Activated CD8-positive, alpha-beta memory T cell treated with anti-CD3 and anti-CD28 coated beads for 4 hours (primary cell): ENCODE measurements around the gene MAFB.

ENCODE experiments used
- DNase-seq, 2 donors: peaks; one replicate each; pipeline ENCODE4 v3.0.0-alpha.2; 2020; ENCODE audit warnings: low read depth in 2 of 2

The MAFB gene

DNA sequence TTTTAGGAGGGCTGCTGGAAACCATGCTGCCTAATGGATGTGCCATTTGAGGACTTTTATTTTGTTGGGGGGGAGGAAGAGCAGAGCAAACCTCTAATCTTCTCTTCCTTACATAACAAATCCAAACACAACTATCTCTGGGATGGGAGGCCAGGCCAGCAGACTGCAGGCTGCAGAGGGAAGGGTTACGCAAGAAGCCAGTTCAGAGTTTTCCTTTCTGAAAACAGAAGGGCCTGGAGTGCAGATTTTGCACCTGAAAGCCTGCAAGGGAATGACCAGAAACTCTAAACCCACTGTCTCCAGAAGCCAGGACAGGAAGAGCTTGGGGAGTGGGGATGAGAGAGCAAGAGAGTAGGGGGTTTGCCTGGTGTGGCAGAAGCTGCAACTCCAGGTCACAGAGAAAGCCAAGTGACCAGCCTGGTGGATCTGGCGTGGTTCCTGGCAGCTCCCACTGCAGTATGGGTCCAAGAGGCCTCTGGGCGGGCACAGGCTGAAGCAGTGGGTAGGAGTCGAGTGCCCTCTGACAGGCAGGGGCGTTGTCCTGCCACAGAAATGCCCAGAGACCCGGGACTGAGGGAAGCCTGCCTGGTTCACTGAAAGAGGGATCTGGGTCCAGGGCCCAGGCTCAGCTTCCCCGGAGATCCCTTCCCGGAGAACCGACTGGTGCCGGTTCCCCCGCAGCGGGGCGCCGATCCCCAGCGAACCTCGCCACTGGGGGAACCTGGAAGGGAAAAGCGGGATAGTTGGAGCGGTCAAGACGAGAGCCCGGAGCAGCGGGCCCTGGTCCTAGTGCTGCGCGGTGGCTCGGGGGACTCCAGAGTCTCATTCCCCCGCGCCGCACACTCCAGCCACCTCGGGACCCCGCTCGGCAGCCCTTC lies 6.7 kb downstream of the MAFB start:
- no peak for DNase-seq

DNA sequence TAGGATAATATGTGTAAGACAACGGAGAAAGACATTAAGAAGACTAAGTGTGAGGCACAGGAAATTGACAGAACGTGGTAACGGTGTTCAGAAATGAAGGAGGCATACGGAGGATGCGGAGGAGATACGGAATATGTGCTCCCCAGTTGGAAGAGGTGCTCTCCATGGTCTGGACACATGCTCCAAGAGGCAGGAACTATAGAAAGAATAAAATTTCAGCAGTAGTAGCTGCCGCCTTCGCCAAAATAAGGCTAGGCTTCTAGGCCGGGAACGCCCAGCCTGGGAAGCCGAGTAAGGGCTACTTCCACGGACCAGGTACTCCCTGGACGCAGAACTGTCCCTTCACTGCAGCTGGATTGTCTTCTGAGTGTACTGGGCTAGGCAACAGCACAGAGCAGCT lies 7.4 kb downstream of the MAFB start:
- no peak for DNase-seq

DNA sequence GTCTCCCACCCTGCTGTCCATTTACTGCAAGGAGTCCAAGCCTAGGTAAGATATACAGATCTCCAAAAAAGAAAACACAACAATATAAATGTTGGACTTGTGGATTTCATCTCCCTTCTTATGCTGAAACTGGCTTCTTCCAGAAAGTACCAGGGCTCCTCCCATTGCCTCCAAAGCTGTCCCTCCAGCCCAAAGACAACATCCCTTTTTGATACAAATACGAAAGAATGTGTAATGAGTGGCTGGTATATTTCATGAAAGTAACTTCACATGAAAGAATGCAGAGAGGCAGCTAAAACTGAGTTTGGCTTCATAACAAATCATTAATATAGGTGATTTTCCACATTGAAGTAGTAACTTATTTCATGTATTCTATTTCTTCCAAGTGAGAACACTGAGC lies 7.9 kb downstream of the MAFB start:
- no peak for DNase-seq

DNA sequence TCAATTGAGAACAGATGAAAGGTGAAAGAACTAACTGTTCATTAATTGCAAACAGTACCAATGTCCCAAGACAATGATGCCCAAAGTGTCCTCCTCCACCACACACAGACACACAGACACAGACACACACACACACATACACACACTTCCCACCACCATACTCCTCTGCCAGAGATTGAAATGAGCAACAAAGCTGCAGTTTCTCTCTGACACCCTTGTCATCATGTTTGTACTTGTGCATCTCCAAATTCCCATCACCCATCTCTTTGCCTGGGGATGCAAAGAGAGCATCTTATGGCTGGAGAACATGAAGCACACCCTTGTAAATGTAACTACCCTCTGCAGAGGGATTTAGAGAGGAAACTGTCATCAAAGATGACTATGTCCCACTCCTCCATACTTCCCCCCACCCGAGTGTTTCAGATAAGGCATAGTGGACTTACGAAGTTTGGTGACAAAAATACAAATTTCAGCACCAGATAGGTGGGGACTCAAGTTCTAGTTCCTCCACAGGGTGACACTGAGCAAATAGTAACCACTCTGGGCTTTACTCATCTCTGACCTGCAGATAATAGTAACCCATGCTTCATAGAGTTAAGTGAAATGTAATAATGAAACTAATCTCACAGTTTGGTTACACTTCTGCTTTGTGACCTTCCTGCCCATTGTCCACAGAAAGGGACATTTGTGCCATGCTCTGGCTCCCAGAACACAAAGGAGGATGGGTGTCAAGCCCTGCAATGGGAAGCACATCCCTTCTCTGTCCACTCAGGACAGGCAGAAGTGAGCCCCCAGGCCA lies 8.7 kb downstream of the MAFB start:
- DNase-seq = no peak

DNA sequence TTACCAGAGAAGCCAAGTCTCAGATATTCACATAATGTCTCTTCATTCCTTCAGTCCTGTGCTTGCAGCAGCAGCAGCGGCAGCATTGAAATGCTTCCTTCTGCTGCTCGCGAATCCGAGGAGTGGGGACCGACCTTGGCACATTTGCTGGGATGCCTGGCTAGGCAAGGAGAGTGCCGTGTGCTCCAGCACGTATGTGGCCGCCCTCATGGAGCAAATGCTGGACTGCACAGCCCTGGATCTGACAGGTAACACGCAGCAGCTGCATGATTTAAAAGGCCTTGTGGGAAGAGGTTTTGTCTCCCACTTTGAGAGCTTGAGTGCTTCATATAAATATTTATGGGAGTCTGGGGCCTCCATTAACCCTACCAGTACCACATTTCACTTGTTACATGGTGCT lies 9.9 kb downstream of the MAFB start:
- no peak for DNase-seq

DNA sequence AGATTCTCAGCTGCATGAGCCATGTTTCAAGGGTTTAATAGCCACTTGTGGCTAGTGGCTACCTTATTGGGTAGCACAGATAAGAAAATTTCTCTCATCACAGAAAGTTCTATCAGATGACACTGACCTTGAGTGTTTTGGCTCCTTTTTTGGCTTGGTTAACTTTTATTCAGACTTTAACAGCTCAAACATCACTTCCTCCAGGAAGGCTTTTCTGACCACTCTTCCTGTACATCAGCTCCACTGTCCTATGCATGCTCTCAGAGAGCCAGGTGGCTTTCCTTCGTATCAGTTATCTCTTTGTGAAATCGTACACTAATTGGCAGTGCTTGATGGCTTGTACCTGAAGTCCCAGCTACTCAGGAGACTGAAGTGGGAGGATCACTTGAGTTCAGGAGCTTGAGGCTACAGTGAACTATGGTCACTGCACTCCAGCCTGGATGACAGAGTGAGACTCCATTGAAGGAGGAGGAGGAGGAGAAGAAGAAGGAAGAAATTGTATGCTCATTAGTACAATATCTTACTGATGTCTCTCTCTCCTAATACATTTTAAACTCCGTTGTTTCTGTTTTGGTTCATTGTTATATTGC lies 10.7 kb downstream of the MAFB start:
- DNase-seq = no peak

DNA sequence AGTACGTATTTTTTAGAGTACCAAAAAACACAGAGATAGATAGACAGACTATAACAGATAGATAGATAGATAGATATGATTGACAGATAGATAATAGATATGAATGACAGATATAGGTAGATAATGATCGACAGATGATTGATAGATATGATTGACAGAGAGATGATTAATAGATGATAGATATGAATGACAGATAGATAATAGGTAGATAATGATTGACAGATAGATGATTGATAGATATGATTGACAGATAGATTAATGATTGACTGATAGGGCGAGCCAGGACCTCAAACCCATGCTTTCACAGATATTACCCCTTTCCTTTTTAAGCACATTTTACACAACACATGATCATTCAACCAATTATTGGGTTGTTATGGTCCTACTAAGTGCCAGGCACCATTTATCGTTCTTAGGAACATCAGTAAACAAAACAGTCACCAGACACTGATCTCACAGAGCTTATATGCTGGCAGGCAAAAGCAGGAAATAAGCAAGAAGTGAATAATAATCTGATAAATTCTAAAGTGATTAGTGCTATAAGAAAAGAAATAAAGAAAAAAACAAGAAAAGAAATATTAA lies 11.6 kb downstream of the MAFB start:
- DNase-seq = no peak

DNA sequence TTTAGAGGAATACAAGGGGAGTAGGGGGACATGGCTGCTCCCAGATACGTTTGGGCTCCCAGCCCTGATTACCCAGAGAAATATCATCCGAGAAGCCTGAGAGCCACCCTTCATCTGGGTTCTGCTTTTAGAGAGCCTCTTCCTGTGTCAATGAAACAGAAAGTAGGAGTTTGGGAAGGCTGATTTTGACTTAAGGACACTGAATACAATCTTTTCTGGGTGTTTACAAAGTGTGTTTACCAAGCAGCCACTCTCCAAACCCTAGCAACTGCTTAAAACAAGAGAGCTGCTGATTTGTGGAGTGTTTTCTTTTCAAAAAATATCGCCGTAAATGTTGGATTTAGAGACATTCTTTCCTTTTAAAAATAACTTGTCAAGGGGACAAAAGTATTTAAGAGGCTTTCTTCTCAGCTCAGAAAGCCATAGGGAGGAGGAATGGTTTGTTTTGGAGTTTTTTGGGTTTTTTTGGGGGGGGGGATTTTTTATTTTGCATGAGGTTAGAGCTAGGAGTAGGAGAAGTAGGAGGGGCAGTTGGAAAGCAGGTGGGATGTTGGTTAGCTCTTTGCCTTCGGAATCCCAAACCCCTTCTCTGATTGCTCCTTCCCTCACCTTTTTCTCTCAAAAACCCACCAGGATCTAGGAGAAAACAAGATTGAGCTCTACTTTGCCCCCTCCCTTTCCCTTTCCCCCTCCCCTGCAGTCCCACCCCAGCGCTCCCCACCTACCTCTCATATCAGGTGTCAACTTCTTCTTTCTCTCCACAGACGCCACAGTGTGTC lies 12.4 kb downstream of the MAFB start:
- DNase-seq = no peak

DNA sequence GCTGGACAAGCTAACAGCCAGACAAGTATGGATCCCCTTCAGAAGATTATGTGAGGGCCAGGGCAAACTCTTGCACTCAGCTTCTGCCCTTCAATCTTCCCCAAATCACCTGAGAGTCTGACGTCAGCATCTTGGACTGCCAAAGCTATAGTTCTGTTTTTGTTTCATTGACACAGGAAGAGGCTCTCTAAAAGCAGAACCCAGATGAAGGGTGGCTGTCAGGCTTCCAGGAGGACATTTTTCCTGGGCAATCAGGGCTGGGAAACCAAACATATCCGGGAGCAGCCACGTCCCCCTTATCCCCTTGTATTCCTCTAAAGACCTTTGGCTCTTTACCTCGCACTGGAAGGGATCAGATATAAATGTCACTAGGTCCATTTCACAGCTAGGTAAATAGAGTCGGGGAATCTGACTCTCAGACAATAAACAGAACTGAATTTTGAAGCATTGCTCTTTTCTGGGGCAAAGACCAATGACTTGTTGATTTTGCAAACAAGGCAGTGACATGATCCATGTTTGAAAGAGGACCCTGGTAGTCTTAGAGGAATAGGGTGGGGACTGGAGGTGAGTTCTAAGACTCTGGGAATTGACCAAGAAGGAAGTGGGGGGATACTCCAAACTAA lies 13.3 kb downstream of the MAFB start:
- no peak for DNase-seq

DNA sequence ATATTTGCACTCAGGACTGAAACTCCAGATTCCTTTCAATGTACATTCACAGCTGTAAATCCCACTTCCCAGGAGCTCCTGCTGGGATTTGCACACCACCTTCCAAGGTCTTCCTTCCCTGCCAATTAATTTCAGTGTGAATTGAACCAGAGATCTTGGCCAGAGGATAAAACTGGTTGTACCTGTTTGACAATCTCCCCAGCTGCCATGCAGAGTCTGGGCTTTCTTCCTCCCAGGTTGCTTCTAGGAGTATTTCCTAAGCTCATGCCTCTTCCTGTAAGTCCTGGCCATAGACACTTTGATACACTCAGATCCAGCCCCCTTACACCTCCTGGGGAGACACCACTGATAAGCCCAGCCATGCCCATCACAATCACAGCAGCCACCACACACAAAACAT lies 15.6 kb downstream of the MAFB start:
- no peak for DNase-seq

DNA sequence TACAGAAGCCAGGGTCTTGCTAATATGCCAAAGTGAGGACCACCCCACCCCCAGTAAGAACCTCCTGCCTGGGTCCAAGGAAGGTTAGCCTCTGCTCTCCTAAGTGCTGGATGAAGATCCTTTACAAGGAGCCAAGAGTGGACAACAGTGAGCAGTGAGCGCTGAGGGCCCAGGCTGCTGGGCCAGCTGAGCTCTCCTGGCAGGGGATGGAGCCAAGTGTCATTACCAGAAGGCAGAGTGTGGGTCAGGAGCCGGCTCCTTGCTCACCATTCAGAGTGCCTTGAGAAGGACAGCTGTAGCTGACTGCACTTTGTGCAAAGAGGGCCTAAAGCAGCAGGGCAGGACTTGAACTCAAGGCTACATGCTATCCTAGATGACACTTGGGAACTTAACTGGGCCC lies 16.9 kb downstream of the MAFB start:
- DNase-seq = no peak

DNA sequence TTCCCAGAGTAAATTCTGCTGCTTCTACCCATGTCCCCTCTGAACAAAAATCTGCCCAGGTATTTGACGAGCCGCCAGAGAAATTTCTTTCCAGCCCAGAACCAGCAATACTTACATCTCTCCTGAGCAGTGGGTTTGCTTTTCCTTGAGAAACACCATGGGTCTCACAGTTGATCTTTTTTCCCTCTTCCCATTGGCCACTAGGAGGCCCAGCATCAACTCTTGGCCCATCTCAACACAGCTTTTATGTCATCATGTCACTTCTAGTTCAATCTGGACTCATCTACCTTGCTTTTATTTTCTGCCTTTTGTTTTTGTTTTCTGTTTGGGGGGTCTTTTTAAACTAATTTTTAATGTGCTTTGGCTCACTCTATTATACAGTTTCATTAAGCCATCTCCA lies 18.8 kb downstream of the MAFB start:
- DNase-seq = no peak

DNA sequence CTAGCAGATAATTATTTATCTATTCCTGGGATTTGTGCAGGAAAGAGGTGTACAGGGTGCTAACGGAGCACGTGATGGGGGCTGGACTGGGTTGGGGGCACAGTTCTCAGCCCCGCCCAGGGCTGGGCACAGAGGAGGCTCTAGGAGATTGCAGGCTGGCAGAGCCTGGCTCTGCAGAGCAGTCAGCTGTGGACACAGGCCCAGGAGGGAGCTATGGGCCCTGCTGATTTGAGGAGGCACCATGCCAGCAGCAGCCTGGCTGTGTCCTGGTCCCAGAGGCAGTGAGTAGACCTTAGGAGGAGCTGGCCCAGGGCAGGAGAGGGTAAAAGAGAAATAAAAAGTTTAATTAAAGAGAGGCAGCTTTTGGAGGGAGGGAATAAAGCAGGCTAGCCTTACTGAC lies 19.3 kb downstream of the MAFB start:
- no peak for DNase-seq

DNA sequence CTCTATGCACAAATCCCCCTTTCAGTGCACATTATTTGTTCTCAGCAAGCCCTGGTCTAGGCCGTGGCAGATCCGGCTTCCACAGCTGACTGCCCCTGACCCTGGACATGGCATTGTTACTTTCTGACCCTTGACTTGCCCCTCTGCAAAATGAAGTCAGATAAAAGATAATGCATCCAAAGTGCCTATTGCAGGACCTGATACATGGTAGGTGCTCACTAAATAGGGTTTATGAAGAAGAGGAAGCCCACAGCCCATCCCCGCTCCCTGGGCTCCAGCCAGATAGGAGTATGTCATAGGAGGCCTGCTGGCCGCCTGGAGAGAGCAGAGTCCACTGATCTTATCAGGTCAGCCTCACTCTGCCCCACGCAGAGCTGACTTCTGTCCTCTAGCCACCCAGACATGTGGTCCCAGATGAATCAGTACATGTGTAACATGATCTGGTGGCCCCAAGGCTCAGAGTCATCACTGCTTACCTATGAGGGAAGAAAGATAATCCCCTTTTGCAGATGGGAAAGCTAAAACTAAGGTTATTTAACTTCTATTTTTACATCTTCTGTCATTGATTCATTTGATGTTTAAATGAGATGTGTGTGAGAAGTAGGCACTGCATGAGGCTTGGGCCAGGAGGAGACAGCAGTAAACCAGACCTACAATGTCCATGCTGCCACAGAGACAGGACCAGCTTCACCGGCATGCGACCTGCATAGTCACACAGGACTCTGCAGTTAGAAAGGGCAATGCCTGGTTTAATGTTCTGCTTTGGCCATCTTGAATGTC lies 20.4 kb downstream of the MAFB start:
- no peak for DNase-seq

DNA sequence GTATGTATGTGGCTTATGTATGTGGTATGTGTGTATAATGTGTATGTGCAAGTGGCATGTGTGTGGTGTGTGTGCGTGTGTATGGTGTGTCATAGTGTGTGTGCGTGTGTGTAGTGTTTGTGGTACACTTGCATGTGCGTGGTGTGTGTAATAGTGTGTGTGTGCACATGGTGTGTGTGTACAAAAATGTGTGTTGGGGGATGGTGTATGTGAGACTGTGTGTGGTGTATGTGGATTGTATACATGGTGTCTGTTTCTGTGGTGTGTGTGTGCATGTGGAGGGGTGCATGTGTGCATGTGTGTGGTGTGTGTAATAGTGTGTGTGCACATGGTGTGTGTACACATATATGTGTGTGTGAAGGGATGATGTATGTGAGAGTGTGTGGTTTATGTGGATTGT lies 21.5 kb downstream of the MAFB start:
- DNase-seq = no peak

DNA sequence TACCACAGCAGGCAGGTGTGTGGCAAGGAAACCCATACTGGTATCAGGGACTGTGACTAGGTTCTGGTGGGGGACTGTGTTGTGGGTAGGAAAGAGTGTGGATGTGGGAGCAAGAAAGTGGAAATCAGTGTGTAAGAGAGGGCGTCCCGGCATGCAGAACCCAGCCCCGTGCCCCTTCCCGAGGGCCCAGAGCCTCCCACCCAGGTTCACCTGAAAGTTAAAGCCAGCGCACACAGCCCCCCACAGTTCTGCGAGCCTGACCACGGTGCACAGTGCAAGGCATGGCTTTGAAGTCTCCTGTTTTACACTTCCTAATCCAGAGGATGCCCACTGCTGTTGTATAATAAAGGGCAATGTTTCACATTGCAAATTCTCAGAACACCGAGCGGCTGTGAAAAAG lies 22.7 kb downstream of the MAFB start:
- DNase-seq = no peak

DNA sequence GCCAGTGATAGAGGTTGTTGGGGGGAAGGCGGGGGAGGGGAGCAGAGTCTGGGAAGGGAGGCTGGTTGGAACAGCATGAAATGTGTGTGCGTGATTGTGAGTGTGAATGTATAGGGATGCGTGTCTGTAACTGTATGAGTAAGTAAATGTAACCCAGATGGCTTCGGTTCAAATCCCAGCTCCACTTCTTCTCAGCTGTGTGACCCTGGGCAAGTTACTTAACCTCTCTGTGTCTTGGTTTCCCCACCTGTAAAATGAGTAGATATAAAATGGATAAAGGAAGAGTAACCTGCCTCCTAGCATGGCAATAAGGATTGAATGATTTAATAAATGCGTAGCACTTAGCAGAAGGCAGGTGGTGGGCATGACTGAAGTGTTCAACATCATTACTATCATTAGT lies 24.1 kb downstream of the MAFB start:
- no peak for DNase-seq

DNA sequence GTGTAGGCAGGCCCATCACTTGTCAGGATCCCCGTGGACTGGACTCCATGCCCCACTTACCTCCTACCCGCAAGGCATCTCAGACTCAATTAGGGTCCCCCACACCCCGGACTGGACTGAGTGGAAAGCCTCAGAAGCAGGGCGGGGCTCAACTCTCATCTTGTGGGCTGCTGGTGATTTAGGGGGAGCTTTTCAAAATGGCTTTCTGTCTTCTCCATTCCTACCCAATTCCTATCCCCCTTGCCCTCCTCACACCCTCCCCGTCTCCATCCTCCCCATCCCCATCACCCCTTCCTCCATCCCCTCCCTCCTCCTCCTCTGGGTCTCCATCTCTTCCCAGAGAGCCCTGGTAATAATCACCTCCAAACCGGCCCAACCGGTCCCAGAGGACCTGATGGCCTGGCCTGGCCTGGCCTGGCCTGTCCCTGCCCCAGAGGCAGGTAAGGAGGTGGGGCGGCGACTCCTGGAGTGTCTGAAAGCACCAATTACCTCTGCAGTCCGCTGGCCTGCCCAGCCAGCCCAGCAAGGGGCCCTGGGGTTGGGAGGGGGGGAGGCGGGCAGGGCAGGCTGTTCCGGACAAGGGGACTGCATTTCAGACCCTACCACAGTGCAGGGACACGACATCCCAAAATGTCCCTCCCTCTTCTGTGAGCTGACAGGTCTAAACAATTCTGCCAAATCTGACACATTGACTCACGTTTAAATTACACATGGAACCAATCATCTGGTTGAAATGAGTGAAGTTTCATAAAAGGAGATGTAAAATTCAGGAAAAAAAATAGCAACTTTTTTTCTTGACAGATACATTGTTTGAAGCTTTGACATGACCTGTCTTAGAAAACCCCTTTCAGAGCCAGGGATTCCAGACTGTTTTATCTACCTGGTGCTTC lies 24.8 kb downstream of the MAFB start:
- DNase-seq = no peak

DNA sequence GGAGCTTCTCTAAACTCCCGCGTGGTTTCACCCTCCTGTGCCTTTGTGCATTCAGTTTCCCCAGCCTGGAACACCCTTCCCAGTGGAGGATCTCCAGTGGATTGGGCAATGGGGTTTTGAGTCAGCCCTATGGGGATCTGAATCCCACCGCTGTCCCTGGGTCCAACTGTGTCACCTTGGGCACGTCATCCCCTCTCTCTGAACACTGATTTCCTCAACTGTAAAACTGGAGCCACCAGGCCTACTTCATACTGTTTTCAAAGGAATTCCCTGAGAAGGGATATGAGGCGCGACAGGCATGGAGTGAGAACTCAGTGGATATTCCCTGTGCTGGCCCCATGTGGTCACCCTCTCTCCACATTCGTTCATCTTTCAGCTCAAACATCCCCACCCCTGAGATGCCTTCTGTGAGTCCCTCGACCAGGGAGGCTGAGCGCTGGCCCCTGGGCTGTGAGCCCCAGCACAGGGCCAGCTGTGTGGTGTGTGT lies 25.7 kb downstream of the MAFB start:
- no peak for DNase-seq
